Activated B cell treated with CpG ODN at 0.5 μM for 24 hours (primary cell): ENCODE data around the gene SPAG4. TPM values are rescaled to one million over a fixed set of nuclear protein-coding genes. Genes with fewer than 3 reads are reported as not detected.

ENCODE experiments used
- ATAC-seq: fragments of 200-7000 bp; cut with Tn5 transposase; one replicate; pipeline ENCODE4 v1.10.0; 2021; ENCODE audit warnings: low read depth, mild to moderate bottlenecking, moderate library complexity
- CTCF ChIA-PET: fragments of 350-600 bp; sonication (Branson Sonifier 250); formaldehyde crosslinking; loops from one replicate; lab custom pipeline; 2021; ENCODE audit warnings: antibody characterized with exemption; lab: Charles Lee
- POLR2A ChIA-PET: fragments of 350-600 bp; sonication (Branson Sonifier 250); formaldehyde crosslinking; loops from one replicate; lab custom pipeline; 2021; ENCODE audit warnings: antibody characterized with exemption; lab: Charles Lee
- DNase-seq: peaks from one replicate; pipeline ENCODE4 v3.0.0; 2022
- H3K27ac Mint-ChIP-seq: one replicate; pipeline ENCODE4 v1.8.0; 2020; ENCODE audit warnings: mixed read lengths
- H3K27me3 Mint-ChIP-seq: one replicate; pipeline ENCODE4 v1.8.0; 2021; ENCODE audit warnings: mixed read lengths
- H3K36me3 Mint-ChIP-seq: one replicate; pipeline ENCODE4 v1.8.0; 2021; ENCODE audit warnings: low read depth, mixed read lengths
- H3K4me1 Mint-ChIP-seq: one replicate; pipeline ENCODE4 v1.8.0; 2021; ENCODE audit warnings: mixed read lengths
- H3K4me3 Mint-ChIP-seq: one replicate; pipeline ENCODE4 v1.8.0; 2020; ENCODE audit warnings: mild to moderate bottlenecking, mixed read lengths
- H3K9me3 Mint-ChIP-seq: one replicate; pipeline ENCODE4 v1.8.0; 2020; ENCODE audit warnings: mixed read lengths
- intact Hi-C: fragments of 100-400 bp; cut with micrococcal nuclease; formaldehyde crosslinking; loops from one replicate; pipeline ENCODE4 v1.15.1; 2024
- total RNA-seq: library from RNA; stranded (reverse); gene quantifications from 2 replicates; pipeline ENCODE4 v1.2.3, GENCODE V29; 2022
- TF ChIP-seq, protein P1 (sequence below): fragments of 200-600 bp; IDR thresholded peaks from one replicate; pipeline ENCODE4 v1.8.0; 2022; ENCODE audit warnings: antibody characterized with exemption, mild to moderate bottlenecking

The SPAG4 gene
- total RNA-seq, 1 donor from 2014 or later = 2.2 TPM

DNA sequence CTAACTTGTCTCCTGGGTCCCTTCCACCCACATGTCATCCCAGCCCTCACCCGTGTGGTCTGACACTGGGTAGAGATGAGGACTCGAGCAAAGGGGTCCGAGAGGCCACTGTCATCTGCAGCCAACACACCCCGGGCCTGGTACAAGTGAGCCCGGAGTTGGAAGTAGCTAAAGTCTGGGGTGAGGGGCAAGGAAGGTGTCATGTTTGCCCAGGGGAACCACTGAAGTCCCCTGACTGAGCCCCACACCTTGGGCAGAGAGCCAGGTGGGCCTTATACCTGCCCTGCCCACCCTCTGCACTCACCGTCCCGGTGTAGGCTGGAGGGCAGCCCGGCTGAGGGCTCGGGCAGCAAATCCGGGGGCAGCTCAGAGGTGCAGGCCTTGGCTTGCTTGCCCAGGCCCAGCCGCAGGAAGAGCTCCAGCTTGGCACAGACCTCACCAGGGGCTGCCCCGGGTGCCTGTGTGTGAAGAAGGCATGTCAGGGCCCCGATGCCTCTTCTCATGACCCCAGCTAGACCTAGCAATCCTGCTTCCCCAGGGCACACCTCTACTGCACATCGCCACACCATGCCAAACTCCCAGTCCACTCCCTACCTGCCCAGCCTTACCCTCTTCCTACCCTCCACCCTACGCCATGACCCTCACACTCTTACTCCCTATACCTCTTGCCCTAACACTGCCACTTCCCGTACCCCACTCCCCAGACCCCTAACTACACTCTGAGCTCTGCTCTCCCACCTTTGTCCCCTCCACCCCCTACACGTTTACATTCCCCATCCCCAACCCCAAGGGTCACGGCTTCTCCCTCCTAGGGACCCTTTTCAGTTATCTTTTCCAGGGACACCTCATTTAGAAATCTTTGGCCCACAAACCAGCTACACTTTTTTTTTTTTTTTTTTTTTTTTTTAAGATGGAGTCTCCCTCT lies 31.7 kb upstream of the SPAG4 start:
- Mint-ChIP-seq H3K4me3 (no peak overlapping the region), H3K9me3 (peaks cover 4% of the 10 kb centered on the region), H3K27me3 (peaks cover 2% of the 10 kb centered on the region), H3K36me3 (no peaks in the 10 kb centered on the region), H3K4me1 (no peaks in the 10 kb centered on the region), H3K27ac (no peak overlapping the region)
- DNase-seq (no peak), ATAC-seq (no peak)
- CTCF ChIA-PET = no interaction called here
- intact Hi-C loops = no loop called here
- POLR2A ChIA-PET = no interaction called here
- TF ChIP-seq, protein P1, sequence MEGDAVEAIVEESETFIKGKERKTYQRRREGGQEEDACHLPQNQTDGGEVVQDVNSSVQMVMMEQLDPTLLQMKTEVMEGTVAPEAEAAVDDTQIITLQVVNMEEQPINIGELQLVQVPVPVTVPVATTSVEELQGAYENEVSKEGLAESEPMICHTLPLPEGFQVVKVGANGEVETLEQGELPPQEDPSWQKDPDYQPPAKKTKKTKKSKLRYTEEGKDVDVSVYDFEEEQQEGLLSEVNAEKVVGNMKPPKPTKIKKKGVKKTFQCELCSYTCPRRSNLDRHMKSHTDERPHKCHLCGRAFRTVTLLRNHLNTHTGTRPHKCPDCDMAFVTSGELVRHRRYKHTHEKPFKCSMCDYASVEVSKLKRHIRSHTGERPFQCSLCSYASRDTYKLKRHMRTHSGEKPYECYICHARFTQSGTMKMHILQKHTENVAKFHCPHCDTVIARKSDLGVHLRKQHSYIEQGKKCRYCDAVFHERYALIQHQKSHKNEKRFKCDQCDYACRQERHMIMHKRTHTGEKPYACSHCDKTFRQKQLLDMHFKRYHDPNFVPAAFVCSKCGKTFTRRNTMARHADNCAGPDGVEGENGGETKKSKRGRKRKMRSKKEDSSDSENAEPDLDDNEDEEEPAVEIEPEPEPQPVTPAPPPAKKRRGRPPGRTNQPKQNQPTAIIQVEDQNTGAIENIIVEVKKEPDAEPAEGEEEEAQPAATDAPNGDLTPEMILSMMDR = no peak

DNA sequence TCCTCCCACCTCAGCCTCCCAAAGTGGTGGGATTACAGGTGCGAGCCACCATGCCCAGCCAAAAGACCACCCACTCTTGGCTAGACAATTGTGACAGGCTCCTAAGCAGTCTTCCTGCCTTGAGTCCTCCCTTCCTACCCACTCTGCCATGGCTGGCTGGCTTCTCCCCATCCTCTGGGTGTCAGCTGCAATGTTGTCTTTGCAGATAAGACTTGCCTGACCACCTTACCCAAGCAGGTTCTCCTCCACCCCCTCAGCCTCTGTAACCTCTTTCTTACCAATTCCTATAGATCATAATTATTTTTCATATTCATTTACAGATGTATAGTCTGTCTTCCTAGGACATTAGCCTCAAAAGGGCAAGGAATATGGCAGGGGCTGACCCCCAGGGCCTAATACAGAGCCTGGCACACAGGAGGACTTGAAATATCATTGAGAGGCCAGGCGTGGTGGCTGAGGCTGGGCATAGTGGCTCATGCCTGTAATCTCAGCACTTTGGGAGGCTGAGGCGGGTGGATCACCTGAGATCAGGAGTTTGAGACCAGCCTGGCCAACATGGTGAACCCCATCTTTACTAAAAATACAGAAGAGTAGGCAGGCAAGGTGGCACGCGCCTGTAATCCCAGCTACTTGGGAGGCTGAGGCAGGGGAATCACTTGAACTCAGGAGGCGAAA lies 28.7 kb upstream of the SPAG4 start:
- peaks cover 4% of the 10 kb centered on the region for H3K9me3 Mint-ChIP-seq
- intact Hi-C loops = no loop called here
- CTCF ChIA-PET = no interaction called here
- H3K4me3 Mint-ChIP-seq = no peak overlapping the region
- DNase-seq (no peak), ATAC-seq (no peak)
- POLR2A ChIA-PET = no interaction called here
- TF ChIP-seq, protein P1 = no peak
- peaks cover 2% of the 10 kb centered on the region for H3K27me3 Mint-ChIP-seq
- no peaks in the 10 kb centered on the region for H3K36me3 Mint-ChIP-seq
- H3K4me1 Mint-ChIP-seq = no peaks in the 10 kb centered on the region
- H3K27ac Mint-ChIP-seq = no peak overlapping the region

DNA sequence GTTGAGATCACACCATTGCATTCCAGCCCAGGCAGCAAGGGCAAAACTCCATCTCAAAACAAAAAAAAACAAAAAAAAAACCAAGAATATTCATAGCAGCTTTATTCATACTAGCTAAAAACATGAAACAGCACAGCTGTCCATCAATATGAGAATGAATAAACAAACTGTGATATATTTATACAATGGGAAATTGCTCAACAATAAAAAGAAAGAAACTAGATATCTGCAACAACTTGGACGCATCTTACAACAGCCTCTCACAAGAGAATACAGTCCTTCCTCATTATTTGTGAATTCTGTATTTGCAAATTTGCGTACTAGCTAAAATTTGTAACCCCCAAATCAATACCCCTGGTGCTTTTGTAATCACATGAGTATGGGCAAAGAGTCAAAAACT lies 28.2 kb upstream of the SPAG4 start:
- ATAC-seq = no peak
- TF ChIP-seq, protein P1 = no peak
- DNase-seq = no peak
- Mint-ChIP-seq H3K4me3 (no peak overlapping the region), H3K27me3 (peaks cover 2% of the 10 kb centered on the region), H3K36me3 (no peaks in the 10 kb centered on the region), H3K27ac (no peak overlapping the region), H3K4me1 (no peaks in the 10 kb centered on the region), H3K9me3 (peaks cover under 1% of the 10 kb centered on the region)
- ChIA-PET CTCF (no interaction called here), POLR2A (no interaction called here)
- intact Hi-C loops = no loop called here

DNA sequence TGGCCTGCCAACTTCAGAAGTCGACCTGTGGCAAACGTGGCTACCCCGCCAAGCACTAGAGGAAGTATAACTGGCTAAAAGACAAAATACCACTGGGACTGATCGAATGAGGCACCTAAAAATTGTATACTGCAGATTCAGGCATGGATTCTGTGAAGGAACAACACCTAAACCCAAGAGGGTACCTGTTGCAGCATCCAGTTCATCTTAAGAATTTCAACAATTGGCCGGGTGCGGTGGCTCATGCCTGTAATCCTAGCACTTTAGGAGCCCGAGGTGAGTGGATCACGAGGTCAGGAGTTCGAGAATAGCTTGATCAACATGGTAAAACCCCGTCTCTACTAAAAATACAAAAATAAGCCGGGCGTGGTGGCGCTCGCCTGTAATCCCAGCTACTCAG lies 27.2 kb upstream of the SPAG4 start:
- Mint-ChIP-seq H3K4me3 (no peak overlapping the region), H3K36me3 (no peaks in the 10 kb centered on the region), H3K27me3 (peaks cover 2% of the 10 kb centered on the region), H3K4me1 (no peaks in the 10 kb centered on the region), H3K27ac (no peak overlapping the region), H3K9me3 (no peaks in the 10 kb centered on the region)
- intact Hi-C loops = no loop called here
- CTCF ChIA-PET = interaction anchor here (1.2 kb wide), 1 partner anchor 31 kb away, joined by 3 read pairs; no protein-coding TSS in a partner anchor
- ATAC-seq (no peak), DNase-seq (no peak)
- POLR2A ChIA-PET = interaction anchor here (0.7 kb wide), 1 partner anchor 117 kb away, joined by 7 read pairs; no protein-coding TSS in a partner anchor
- TF ChIP-seq, protein P1 = no peak
